Erythroblast (primary cell): ENCODE data around the gene MEIKIN.

Source experiments
- GATA1 ChIP-seq: IDR thresholded peaks from 2 replicates; pipeline ENCODE4 v1.6.1; 2011; ENCODE audit warnings: low read depth, mild to moderate bottlenecking, control low read depth, low read length, moderate library complexity
- POLR2A ChIP-seq: IDR thresholded peaks from 2 replicates; pipeline ENCODE4 v1.6.1; 2011; ENCODE audit warnings: mild to moderate bottlenecking, low read length

GRCh38 chr5:131759704-131760103 is 185.8 kb downstream of the MEIKIN start:
- TF ChIP-seq POLR2A: no peak
- no peak for TF ChIP-seq GATA1
